ENCODE results near the gene GCNA.
"Not testable (repeated sequence)": the region's sequence is repeated elsewhere in the genome, so short reads cannot be mapped to it uniquely, and the experiment has no call there.

GCNA gene

GRCh38 chrX:71578253-71579135, at the start of gene GCNA:
Gene GCNA (plus strand): TSS chrX:71578437. CDS start chrX:71580822, 2,385 bp downstream.
- no peak for DNase-seq

GRCh38 chrX:71532078-71532752, 46.0 kb upstream of the GCNA start:
- peak; percentile 47 to 49 for DNase-seq

- peak; percentile 94 to 97 for DNase-seq
Measured at GRCh38 chrX:71532753-71533425, 45.3 kb upstream of the GCNA start, which contains the start of gene OGT. Gene OGT (plus strand): TSS chrX:71533104. CDS start chrX:71533300, 196 bp downstream.

- no peak for DNase-seq
Measured at GRCh38 chrX:71533516-71533850, 44.8 kb upstream of the GCNA start.

GRCh38 chrX:71533851-71534561, 44.2 kb upstream of the GCNA start:
- DNase-seq, result peak in 1 of 2 experiments; percentile 60

GRCh38 chrX:71534773-71535544, 43.3 kb upstream of the GCNA start:
- no peak for DNase-seq

- DNase-seq, result no peak
Measured at GRCh38 chrX:71536285-71536684, 42.0 kb upstream of the GCNA start.

- DNase-seq, result no peak
Measured at GRCh38 chrX:71537743-71538142, 40.5 kb upstream of the GCNA start.

- no peak for DNase-seq
Measured at GRCh38 chrX:71540801-71541200, 37.4 kb upstream of the GCNA start.

GRCh38 chrX:71541210-71542022, 36.8 kb upstream of the GCNA start:
- DNase-seq, result no peak

- DNase-seq, result no peak
Measured at GRCh38 chrX:71542411-71542810, 35.8 kb upstream of the GCNA start.

- no peak for DNase-seq
Measured at GRCh38 chrX:71542825-71543224, 35.4 kb upstream of the GCNA start.

GRCh38 chrX:71543316-71543715, 34.9 kb upstream of the GCNA start:
- no peak for DNase-seq

GRCh38 chrX:71545364-71545763, 32.9 kb upstream of the GCNA start:
- DNase-seq, result no peak

GRCh38 chrX:71546879-71547278, 31.4 kb upstream of the GCNA start:
- no peak for DNase-seq

- no peak for DNase-seq
Measured at GRCh38 chrX:71547339-71547738, 30.9 kb upstream of the GCNA start.

GRCh38 chrX:71549986-71550385, 28.3 kb upstream of the GCNA start:
- no peak for DNase-seq

GRCh38 chrX:71550578-71550977, 27.7 kb upstream of the GCNA start:
- DNase-seq, result no peak

- no peak for DNase-seq
Measured at GRCh38 chrX:71556036-71556435, 22.2 kb upstream of the GCNA start.

GRCh38 chrX:71558920-71559319, 19.3 kb upstream of the GCNA start:
- no peak for DNase-seq

- not testable (repeated sequence) for DNase-seq
Measured at GRCh38 chrX:71559773-71560172, 18.5 kb upstream of the GCNA start.

Measured in NCI-H526 (cell line).